ENCODE data around the gene CRYGN.

Gene CRYGN

DNA sequence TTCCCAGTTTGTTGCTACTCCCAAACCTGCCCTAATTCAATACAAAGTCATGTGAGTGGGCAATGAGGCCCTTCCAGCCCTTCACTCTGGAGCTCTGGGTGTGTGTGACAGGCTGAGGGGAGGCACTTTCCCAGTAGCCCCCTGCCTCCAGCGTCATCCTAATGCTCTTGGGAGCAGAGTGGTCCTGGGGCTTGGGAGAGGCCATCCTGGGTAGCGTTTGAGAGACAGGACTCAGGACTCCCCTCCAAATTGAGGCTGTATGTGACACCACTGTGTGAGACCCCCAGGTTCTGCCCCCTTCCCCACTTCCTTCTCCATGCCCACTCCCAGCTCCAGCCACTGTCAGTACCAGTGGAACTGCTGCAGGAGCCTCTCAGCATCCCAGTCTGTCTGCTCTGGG, 6.5 kb upstream of the CRYGN start:
- TF ChIP-seq GABPA (IDR thresholded peaks at IDR 0.05; ENCODE audit: low read depth) (no peak), SPI1 (IDR thresholded peaks at IDR 0.05; ENCODE audit: borderline replicate concordance, low read depth) (no peak), POLR2AphosphoS5 (IDR thresholded peaks at IDR 0.05; ENCODE audit: low read depth) (no peak)
- TF ChIP-seq, protein P1, sequence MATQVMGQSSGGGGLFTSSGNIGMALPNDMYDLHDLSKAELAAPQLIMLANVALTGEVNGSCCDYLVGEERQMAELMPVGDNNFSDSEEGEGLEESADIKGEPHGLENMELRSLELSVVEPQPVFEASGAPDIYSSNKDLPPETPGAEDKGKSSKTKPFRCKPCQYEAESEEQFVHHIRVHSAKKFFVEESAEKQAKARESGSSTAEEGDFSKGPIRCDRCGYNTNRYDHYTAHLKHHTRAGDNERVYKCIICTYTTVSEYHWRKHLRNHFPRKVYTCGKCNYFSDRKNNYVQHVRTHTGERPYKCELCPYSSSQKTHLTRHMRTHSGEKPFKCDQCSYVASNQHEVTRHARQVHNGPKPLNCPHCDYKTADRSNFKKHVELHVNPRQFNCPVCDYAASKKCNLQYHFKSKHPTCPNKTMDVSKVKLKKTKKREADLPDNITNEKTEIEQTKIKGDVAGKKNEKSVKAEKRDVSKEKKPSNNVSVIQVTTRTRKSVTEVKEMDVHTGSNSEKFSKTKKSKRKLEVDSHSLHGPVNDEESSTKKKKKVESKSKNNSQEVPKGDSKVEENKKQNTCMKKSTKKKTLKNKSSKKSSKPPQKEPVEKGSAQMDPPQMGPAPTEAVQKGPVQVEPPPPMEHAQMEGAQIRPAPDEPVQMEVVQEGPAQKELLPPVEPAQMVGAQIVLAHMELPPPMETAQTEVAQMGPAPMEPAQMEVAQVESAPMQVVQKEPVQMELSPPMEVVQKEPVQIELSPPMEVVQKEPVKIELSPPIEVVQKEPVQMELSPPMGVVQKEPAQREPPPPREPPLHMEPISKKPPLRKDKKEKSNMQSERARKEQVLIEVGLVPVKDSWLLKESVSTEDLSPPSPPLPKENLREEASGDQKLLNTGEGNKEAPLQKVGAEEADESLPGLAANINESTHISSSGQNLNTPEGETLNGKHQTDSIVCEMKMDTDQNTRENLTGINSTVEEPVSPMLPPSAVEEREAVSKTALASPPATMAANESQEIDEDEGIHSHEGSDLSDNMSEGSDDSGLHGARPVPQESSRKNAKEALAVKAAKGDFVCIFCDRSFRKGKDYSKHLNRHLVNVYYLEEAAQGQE (IDR thresholded peaks at IDR 0.05; ENCODE audit: insufficient replicate concordance, low read depth), result no peak
- TF ChIP-seq, protein P2, sequence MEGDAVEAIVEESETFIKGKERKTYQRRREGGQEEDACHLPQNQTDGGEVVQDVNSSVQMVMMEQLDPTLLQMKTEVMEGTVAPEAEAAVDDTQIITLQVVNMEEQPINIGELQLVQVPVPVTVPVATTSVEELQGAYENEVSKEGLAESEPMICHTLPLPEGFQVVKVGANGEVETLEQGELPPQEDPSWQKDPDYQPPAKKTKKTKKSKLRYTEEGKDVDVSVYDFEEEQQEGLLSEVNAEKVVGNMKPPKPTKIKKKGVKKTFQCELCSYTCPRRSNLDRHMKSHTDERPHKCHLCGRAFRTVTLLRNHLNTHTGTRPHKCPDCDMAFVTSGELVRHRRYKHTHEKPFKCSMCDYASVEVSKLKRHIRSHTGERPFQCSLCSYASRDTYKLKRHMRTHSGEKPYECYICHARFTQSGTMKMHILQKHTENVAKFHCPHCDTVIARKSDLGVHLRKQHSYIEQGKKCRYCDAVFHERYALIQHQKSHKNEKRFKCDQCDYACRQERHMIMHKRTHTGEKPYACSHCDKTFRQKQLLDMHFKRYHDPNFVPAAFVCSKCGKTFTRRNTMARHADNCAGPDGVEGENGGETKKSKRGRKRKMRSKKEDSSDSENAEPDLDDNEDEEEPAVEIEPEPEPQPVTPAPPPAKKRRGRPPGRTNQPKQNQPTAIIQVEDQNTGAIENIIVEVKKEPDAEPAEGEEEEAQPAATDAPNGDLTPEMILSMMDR (IDR thresholded peaks at IDR 0.05; ENCODE audit: insufficient read depth, low read length), result no peak
- no peak overlapping the region for H3K4me3 ChIP-seq (replicated peaks; ENCODE audit: insufficient read depth, low read length)
- no peak overlapping the region for H3K27ac ChIP-seq (replicated peaks)
- no peak for DNase-seq (ENCODE audit: low read depth in 1 of 2, low spot score in 1 of 2)
- H3K27me3 ChIP-seq (ENCODE audit: insufficient read depth, poor library complexity, severe bottlenecking), result no peaks in the 10 kb centered on the region

DNA sequence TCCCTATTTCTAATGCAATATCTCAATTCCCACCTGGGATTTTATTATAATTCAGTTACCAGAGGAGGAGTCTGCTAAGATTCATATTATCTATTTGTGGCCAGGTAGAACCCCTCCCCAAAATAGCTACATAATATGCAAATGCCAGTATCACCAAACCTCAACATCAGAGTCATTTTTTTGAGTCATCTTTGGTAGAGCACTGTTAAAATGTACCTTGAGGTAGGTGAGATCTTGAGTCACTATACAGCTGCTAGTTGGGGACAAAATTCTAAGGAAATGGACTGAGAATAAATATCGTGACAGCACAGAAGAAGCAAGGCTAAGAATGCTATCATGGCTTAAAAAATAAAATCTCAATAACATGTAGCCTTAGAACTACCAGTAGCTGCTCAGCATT, 4.7 kb upstream of the CRYGN start:
- peaks cover 2% of the 10 kb centered on the region for H3K27me3 ChIP-seq (ENCODE audit: insufficient read depth, poor library complexity, severe bottlenecking)
- no peak overlapping the region for H3K4me3 ChIP-seq (replicated peaks; ENCODE audit: insufficient read depth, low read length)
- no peak for DNase-seq (ENCODE audit: low read depth in 1 of 2, low spot score in 1 of 2)
- H3K27ac ChIP-seq (replicated peaks), result no peak overlapping the region
- TF ChIP-seq SPI1 (IDR thresholded peaks at IDR 0.05; ENCODE audit: borderline replicate concordance, low read depth) (no peak), POLR2AphosphoS5 (IDR thresholded peaks at IDR 0.05; ENCODE audit: low read depth) (no peak), GABPA (IDR thresholded peaks at IDR 0.05; ENCODE audit: low read depth) (no peak)
- TF ChIP-seq, protein P1 (IDR thresholded peaks at IDR 0.05; ENCODE audit: insufficient replicate concordance, low read depth), result no peak
- TF ChIP-seq, protein P2 (IDR thresholded peaks at IDR 0.05; ENCODE audit: insufficient read depth, low read length), result no peak

DNA sequence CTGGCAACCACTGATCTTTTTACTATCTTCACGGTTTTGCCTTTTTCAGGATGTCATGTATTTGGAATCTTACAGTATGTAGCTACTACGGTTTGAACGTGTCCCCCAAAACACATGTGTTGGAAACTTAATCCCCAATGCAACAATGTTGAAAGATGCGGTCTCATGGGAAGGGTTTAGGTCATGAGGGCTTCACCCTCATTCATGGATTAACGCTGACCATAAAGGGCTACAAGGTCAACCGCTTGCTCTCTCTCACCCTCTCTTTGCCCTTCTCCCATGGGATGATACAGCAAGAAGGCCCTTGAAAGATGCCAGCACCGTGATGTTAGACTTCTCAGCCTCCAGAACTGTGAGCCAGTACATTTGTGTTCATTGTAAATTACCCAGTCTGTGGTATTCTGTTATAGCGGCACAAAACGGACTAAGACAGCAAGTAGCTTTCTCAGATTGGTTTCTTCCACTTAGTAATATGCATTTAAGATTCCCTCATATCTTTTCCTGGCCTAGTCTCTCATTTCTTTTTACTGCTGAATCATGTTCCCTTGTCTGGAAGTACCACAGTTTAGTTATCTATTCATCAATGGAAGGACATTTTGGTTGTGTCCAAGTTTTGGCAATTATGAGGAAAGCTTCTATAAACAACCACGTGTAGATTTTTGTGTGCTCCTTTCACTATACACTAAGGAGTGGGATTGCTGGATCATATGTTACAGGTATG, 3.0 kb upstream of the CRYGN start:
- Histone ChIP-seq H3K4me3 (replicated peaks; ENCODE audit: insufficient read depth, low read length) (no peak overlapping the region), H3K27ac (replicated peaks) (no peak overlapping the region), H3K27me3 (ENCODE audit: insufficient read depth, poor library complexity, severe bottlenecking) (peaks cover 5% of the 10 kb centered on the region)
- no peak for DNase-seq (ENCODE audit: low read depth in 1 of 2, low spot score in 1 of 2)
- TF ChIP-seq POLR2AphosphoS5 (IDR thresholded peaks at IDR 0.05; ENCODE audit: low read depth), result no peak
- TF ChIP-seq SPI1 (IDR thresholded peaks at IDR 0.05; ENCODE audit: borderline replicate concordance, low read depth), result no peak
- TF ChIP-seq, protein P1 (IDR thresholded peaks at IDR 0.05; ENCODE audit: insufficient replicate concordance, low read depth), result no peak
- TF ChIP-seq, protein P2 (IDR thresholded peaks at IDR 0.05; ENCODE audit: insufficient read depth, low read length), result no peak
- no peak for TF ChIP-seq GABPA (IDR thresholded peaks at IDR 0.05; ENCODE audit: low read depth)

Measured in HL-60 (cell line).